Measurements from ENCODE around the gene EDEM3.

The EDEM3 gene

GRCh38 chr1:184709418-184709817 lies 45.2 kb downstream of the EDEM3 start:
- no peak for DNase-seq (ENCODE audit: low read depth)
- H3K4me3 ChIP-seq (ENCODE audit: low read depth, low read length), result no peak overlapping the region
- no peak for TF ChIP-seq CTCF (IDR thresholded peaks at IDR 0.05; ENCODE audit: control insufficient read depth, extremely low read depth, insufficient read depth)

GRCh38 chr1:184708084-184708676 lies 46.5 kb downstream of the EDEM3 start:
- DNase-seq (ENCODE audit: low read depth), result no peak
- H3K4me3 ChIP-seq (ENCODE audit: low read depth, low read length), result no peak overlapping the region
- no peak for TF ChIP-seq CTCF (IDR thresholded peaks at IDR 0.05; ENCODE audit: control insufficient read depth, extremely low read depth, insufficient read depth)

GRCh38 chr1:184705271-184705670 lies 49.4 kb downstream of the EDEM3 start:
- no peak overlapping the region for H3K4me3 ChIP-seq (ENCODE audit: low read depth, low read length)
- DNase-seq (ENCODE audit: low read depth), result peak; percentile 92
- no peak for TF ChIP-seq CTCF (IDR thresholded peaks at IDR 0.05; ENCODE audit: control insufficient read depth, extremely low read depth, insufficient read depth)

- no peak overlapping the region for H3K4me3 ChIP-seq (ENCODE audit: low read depth, low read length)
- no peak for DNase-seq (ENCODE audit: low read depth)
- no peak for TF ChIP-seq CTCF (IDR thresholded peaks at IDR 0.05; ENCODE audit: control insufficient read depth, extremely low read depth, insufficient read depth)
Measured at GRCh38 chr1:184701816-184702215, 52.8 kb downstream of the EDEM3 start.

- DNase-seq (ENCODE audit: low read depth), result no peak
- no peak overlapping the region for H3K4me3 ChIP-seq (ENCODE audit: low read depth, low read length)
- TF ChIP-seq CTCF (IDR thresholded peaks at IDR 0.05; ENCODE audit: control insufficient read depth, extremely low read depth, insufficient read depth), result no peak
Measured at GRCh38 chr1:184698969-184699368, 55.7 kb downstream of the EDEM3 start.

GRCh38 chr1:184698016-184698415 lies 56.6 kb downstream of the EDEM3 start:
- H3K4me3 ChIP-seq (ENCODE audit: low read depth, low read length), result no peak overlapping the region
- no peak for DNase-seq (ENCODE audit: low read depth)
- no peak for TF ChIP-seq CTCF (IDR thresholded peaks at IDR 0.05; ENCODE audit: control insufficient read depth, extremely low read depth, insufficient read depth)

- no peak for DNase-seq (ENCODE audit: low read depth)
- no peak for TF ChIP-seq CTCF (IDR thresholded peaks at IDR 0.05; ENCODE audit: control insufficient read depth, extremely low read depth, insufficient read depth)
- H3K4me3 ChIP-seq (ENCODE audit: low read depth, low read length), result no peak overlapping the region
Measured at GRCh38 chr1:184696403-184696802, 58.3 kb downstream of the EDEM3 start.

All from LNCaP clone FGC (cell line).